Pulmonary artery endothelial cell (primary cell): ENCODE measurements around the gene GPR35. TPM values are rescaled to one million over a fixed set of nuclear protein-coding genes. Genes with fewer than 3 reads are reported as not detected.
"Not testable (repeated sequence)": the region's sequence is repeated elsewhere in the genome, so short reads cannot be mapped to it uniquely, and the experiment has no call there.

Experiments
- DNase-seq: peaks from one replicate; pipeline ENCODE4 v3.0.0-alpha.2; 2011; ENCODE audit warnings: low read depth, low spot score
- total RNA-seq: library from RNA; depleted of rRNA; stranded (reverse); fragments of >200 nt; gene quantifications from 2 replicates; pipeline ENCODE4 v1.2.3, GENCODE V29; 2014

GPR35 gene
- total RNA-seq, 1 donor from 2014 or later = 0.13 TPM

GRCh38 chr2:240655931-240656886 is 30.9 kb downstream of the GPR35 start:
- DNase-seq = no peak

GRCh38 chr2:240659883-240660282 is 34.6 kb downstream of the GPR35 start:
- DNase-seq = not testable (repeated sequence)

- no peak for DNase-seq
Measured at GRCh38 chr2:240662681-240663080, 37.4 kb downstream of the GPR35 start.

DNA sequence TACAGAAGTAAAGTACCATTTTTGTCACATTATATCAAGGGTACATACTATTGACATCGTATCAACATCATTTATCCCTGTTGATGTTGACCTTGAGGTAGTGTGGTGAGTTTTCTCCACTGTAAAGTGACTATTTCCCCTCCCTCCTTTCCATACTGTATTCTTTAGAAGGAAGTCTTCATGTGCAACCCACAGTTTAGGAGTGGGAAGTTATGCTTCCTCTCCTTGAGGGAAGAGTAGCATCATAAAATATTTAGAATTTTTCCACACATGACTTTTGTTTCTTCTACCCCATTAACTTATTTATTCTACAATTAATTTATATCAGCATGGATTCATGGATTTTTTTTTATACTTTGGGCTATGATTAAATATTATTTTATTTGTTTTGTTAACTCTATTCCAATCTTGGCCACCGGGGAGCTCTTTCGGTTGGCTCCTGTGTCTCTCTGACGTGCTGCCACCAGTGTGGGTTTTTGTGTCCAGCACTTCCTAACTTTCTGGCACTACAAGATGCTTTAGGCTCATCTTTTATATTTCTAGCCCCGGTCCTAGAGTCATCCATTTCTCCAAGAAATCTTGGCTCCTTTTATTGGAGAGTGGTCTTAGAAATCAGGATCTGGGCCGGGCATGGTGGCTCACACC is 38.4 kb downstream of the GPR35 start:
- DNase-seq = no peak

GRCh38 chr2:240664622-240665021 is 39.3 kb downstream of the GPR35 start:
- DNase-seq = no peak

DNA sequence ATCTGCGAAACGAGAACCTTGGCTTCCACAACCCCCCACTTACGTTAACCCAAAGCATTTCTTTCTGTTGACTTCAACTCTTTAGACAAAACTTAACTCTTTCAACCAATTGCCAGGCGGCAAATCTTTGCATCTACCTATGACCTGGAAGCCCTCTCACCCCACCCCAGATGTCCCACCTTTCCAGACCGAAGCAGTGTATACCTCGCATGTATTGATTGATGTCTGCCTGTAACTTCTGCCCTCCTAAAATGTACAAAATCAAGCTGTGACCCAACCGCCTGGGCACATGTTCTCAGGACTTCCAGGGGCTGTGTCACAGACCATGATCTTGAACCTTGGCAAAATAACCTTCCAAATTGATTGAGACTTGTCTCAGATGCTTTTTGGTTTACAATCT is 45.1 kb downstream of the GPR35 start:
- no peak for DNase-seq

- DNase-seq = no peak
Measured at GRCh38 chr2:240670950-240671349, 45.7 kb downstream of the GPR35 start.

DNA sequence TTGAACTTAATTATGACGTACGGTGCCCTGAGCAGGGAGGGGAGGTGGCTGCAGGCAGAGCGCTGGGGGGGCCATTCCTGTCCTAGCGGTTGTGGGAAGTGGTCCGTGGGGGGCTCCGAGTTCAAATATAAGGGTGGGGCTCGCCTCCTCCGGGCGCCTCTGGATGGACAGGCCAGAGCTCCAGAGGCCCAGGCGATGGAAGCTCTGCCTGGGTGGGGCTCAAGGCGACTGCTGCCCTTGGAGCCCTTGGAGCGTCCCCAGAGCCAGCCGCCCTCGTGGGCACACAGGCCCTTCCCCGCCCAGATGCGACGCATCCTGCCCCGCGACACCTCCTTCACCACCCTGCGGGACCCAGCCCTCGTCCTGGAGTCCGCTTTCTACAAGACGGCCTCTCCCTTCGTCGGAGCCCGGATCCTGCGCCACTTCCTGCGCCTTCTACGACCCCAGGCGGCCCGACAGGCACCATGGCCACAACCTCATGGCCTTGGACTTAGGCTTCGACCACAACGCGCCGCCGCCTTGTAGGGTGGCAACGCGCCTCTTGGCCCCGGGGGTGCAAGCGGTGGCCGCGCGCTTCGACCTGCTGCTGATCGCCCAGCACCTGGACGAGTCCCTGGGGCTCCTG is 46.9 kb downstream of the GPR35 start:
- no peak for DNase-seq

DNA sequence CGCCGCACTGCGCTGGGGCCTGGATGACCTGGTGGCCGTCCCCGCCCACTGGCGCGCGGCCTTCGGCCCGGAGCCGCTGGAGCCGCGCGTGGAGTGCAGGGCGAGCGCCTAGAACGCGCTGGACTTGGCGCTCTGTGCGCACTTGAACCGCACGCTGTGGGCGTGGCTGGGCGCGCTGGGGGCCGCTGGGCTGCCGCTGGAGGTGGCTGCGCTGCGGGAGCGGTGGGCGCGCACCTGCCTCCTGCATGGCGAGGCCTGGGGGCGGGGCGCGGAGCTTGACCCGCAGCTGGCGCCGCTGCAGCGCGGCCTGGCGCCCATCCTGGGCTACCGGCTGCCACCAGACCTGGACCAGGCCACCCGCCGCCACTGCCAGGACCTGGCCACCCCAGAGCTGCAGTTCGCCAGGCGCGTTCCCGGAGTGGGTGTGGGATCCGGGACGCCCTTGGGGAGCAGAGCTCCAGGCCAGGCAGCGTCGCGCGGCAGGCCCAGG is 47.5 kb downstream of the GPR35 start:
- DNase-seq = no peak

DNA sequence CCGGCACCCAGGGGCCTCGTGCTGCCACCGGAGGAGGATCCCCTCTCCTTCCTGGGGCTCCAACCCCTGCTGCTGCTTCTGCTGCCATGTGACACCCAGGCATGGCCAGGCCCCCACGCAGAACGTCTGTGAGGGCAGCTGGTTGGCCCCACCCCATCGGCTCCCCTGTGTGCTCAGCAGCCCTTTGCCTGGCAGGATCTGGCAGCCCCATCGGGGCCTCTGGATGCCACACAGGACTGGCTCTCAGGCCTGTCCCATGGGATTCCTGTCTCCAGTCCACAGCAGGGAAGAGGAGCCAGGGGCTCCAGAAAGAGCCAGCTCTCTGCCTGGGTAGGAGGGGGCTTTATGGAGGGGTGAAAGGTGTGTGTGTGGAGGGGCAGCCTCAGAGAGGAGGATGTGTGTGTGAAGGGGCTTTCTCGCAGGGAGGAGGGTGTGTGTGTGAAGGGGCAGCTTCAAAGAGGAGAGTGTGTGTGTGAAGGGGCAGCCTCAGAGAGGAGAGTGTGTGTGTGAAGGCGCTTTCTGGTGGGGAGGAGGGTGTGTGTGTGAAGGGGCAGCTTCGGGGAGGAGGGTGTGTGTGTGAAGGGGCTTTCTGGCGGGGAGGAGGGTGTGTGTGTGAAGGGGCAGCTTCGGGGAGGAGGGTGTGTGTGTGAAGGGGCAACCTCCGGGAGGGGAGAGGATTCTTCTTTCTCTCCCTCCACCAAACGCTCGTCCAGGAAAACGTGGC is 49.3 kb downstream of the GPR35 start:
- DNase-seq = not testable (repeated sequence)

- not testable (repeated sequence) for DNase-seq
Measured at GRCh38 chr2:240675345-240675744, 50.1 kb downstream of the GPR35 start.

- not testable (repeated sequence) for DNase-seq
Measured at GRCh38 chr2:240678043-240678442, 52.8 kb downstream of the GPR35 start.

GRCh38 chr2:240678909-240679308 is 53.6 kb downstream of the GPR35 start:
- not testable (repeated sequence) for DNase-seq

- DNase-seq = not testable (repeated sequence)
Measured at GRCh38 chr2:240680185-240680584, 54.9 kb downstream of the GPR35 start.

Other genes starting within 250 kb of the GPR35 start
- gene GPC1, start 189.8 kb upstream of the GPR35 start, total RNA-seq = 18.6 and 27.2 TPM in 2 replicates
- 3.8 and 5.3 TPM in 2 replicates for gene ANKMY1, start 67.5 kb upstream of the GPR35 start, total RNA-seq
- gene DUSP28, start 65.1 kb upstream of the GPR35 start, total RNA-seq = 1.8 and 2.2 TPM in 2 replicates
- 18.4 and 20.8 TPM in 2 replicates for gene RNPEPL1, start 57.0 kb upstream of the GPR35 start, total RNA-seq
- gene CAPN10, start 38.7 kb upstream of the GPR35 start, total RNA-seq = 28.9 and 30.3 TPM in 2 replicates
- not detected in 2 replicates for gene AQP12B, start 57.4 kb downstream of the GPR35 start, total RNA-seq
- gene AQP12A, start 66.4 kb downstream of the GPR35 start, total RNA-seq = not detected in 2 replicates
- gene KIF1A, start 194.7 kb downstream of the GPR35 start, total RNA-seq = 0.07 TPM in 1 of 2 replicates, not detected in the other
- not detected in 2 replicates for gene AGXT, start 243.3 kb downstream of the GPR35 start, total RNA-seq